SW480 (cell line): ENCODE data around the gene KRT75.

Source experiments
- DNase-seq: peaks from one replicate; pipeline ENCODE4 v3.0.0-alpha.2; 2016; ENCODE audit warnings: low spot score

The KRT75 gene

GRCh38 chr12:52439845-52440244 is 5.7 kb upstream of the KRT75 start:
- peak; percentile 66 for DNase-seq

- DNase-seq = no peak
Observed at GRCh38 chr12:52439420-52439819, 5.2 kb upstream of the KRT75 start.

GRCh38 chr12:52438305-52439301 is 4.4 kb upstream of the KRT75 start:
- DNase-seq = no peak

GRCh38 chr12:52437508-52437907 is 3.3 kb upstream of the KRT75 start:
- no peak for DNase-seq

- DNase-seq = peak; percentile 69
Observed at GRCh38 chr12:52436828-52437474, 2.8 kb upstream of the KRT75 start.

- no peak for DNase-seq
Observed at GRCh38 chr12:52436000-52436827, 2.0 kb upstream of the KRT75 start.

- no peak for DNase-seq
Observed at GRCh38 chr12:52435659-52435999, 1.5 kb upstream of the KRT75 start.

- DNase-seq = no peak
Observed at GRCh38 chr12:52434760-52435530, 774 bp upstream of the KRT75 start.

GRCh38 chr12:52433501-52434080 is 580 bp downstream of the KRT75 start:
- no peak for DNase-seq

GRCh38 chr12:52432559-52433207 is 1.5 kb downstream of the KRT75 start:
- no peak for DNase-seq

GRCh38 chr12:52428121-52428520 is 6.0 kb downstream of the KRT75 start:
- no peak for DNase-seq

- no peak for DNase-seq
Observed at GRCh38 chr12:52427083-52427482, 7.1 kb downstream of the KRT75 start.

GRCh38 chr12:52426034-52426433 is 8.1 kb downstream of the KRT75 start:
- DNase-seq = no peak

GRCh38 chr12:52425466-52425865 is 8.7 kb downstream of the KRT75 start:
- no peak for DNase-seq

- peak; percentile 31 for DNase-seq
Observed at GRCh38 chr12:52423661-52424500, 10.3 kb downstream of the KRT75 start.

- no peak for DNase-seq
Observed at GRCh38 chr12:52423035-52423434, 11.1 kb downstream of the KRT75 start.

GRCh38 chr12:52419656-52420055 is 14.5 kb downstream of the KRT75 start:
- DNase-seq = peak; percentile 38

GRCh38 chr12:52418576-52419110 is 15.5 kb downstream of the KRT75 start:
- no peak for DNase-seq

GRCh38 chr12:52417740-52418139 is 16.4 kb downstream of the KRT75 start:
- no peak for DNase-seq

- no peak for DNase-seq
Observed at GRCh38 chr12:52416795-52417194, 17.4 kb downstream of the KRT75 start.
